Suprapubic skin (tissue), 4 donors: Measurements from ENCODE around the gene PRRC1.

Experiments
- CTCF ChIP-seq, 2 donors: fragments of 200-600 bp in 1 of 2; fragments of 450-650 bp in 1 of 2; sonication (generic) in 1 of 2; IDR thresholded peaks; one replicate each; pipeline ENCODE4 v1.5.1; 2016 to 2019; ENCODE audit warnings: antibody characterized with exemption in 2 of 2, mild to moderate bottlenecking in 1 of 2, moderate library complexity in 1 of 2
- EP300 ChIP-seq: sonication (generic); formaldehyde crosslinking; IDR thresholded peaks from one replicate; pipeline ENCODE4 v1.6.1; 2017; ENCODE audit warnings: antibody characterized with exemption
- POLR2A ChIP-seq, 2 donors: fragments of 450-650 bp; IDR thresholded peaks; one replicate each; pipeline ENCODE4 v1.6.1; 2017; ENCODE audit warnings: antibody characterized with exemption in 2 of 2, mild to moderate bottlenecking in 2 of 2, moderate library complexity in 2 of 2
- POLR2AphosphoS5 ChIP-seq, 3 donors: sonication (generic); formaldehyde crosslinking; IDR thresholded peaks; one replicate each; pipeline ENCODE4 v1.6.1; 2017; ENCODE audit warnings: antibody characterized with exemption in 3 of 3

DNA sequence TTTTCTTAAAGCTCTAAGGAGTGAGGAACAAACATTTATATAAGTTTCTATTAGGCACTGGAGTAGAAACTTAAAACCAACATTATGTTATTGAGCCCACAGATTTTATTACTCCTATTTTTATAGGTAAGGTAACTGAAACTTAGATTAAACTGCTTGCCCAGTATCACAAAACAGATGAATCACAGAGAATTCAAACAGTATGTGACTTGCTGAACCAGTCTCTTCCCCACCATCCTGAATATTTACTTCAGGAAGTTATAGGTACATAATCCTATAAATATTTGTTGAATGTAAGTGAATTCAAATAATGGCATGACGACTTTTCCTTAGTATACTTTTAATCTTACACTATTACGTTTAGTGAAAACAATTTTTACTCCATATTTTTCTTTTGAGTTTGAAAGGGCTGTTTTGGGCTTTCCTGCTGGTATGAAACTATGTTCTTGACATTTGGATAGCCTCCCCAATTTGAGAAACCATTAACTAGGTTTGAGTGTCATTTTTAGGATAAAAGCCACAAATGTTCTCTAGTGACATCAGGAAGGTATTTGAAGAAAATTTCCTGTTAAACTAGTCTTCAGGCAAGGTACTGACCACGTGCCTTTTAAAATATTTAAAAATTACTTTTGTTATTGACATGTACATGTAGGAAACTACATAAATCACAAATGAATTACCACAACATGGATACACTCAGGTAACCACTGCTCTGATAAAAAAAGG is 39.3 kb downstream of the PRRC1 start:
- TF ChIP-seq CTCF (IDR thresholded peaks at IDR 0.05) (no peak), POLR2AphosphoS5 (IDR thresholded peaks at IDR 0.05) (no peak), POLR2A (IDR thresholded peaks at IDR 0.05) (no peak), EP300 (no peak)
